Stimulated activated CD4-positive, alpha-beta T cell treated with anti-CD3 and anti-CD28 coated beads, Interleukin-1b, Interleukin-23, amount 100 ng/mL, for 1 hour (primary cell): ENCODE measurements around the gene PDXDC1.
"Not testable (repeated sequence)": the region's sequence is repeated elsewhere in the genome, so short reads cannot be mapped to it uniquely, and the experiment has no call there.

ENCODE experiments used
- DNase-seq, 2 donors: peaks; one replicate each; pipeline ENCODE4 v3.0.0-alpha.2; 2020; ENCODE audit warnings: low read depth in 2 of 2

Gene PDXDC1

GRCh38 chr16:15132719-15133428 lies 158.0 kb downstream of the PDXDC1 start:
- not testable (repeated sequence) for DNase-seq

- DNase-seq, result not testable (repeated sequence)
Measured at GRCh38 chr16:15133554-15133953, 158.7 kb downstream of the PDXDC1 start.

GRCh38 chr16:15134752-15135482 lies 160.1 kb downstream of the PDXDC1 start:
- not testable (repeated sequence) for DNase-seq

GRCh38 chr16:15135483-15136360 lies 160.9 kb downstream of the PDXDC1 start:
- not testable (repeated sequence) for DNase-seq

GRCh38 chr16:15137514-15137913 lies 162.7 kb downstream of the PDXDC1 start:
- not testable (repeated sequence) for DNase-seq

GRCh38 chr16:15140444-15141365 lies 165.9 kb downstream of the PDXDC1 start:
- not testable (repeated sequence) for DNase-seq

- DNase-seq, result no peak
Measured at GRCh38 chr16:15141586-15141985, 166.8 kb downstream of the PDXDC1 start.

- DNase-seq, result not testable (repeated sequence)
Measured at GRCh38 chr16:15142107-15142890, 167.5 kb downstream of the PDXDC1 start.

GRCh38 chr16:15142891-15143600 lies 168.2 kb downstream of the PDXDC1 start:
- not testable (repeated sequence) for DNase-seq

- DNase-seq, result not testable (repeated sequence)
Measured at GRCh38 chr16:15143601-15144091, 168.8 kb downstream of the PDXDC1 start.

- not testable (repeated sequence) for DNase-seq
Measured at GRCh38 chr16:15144092-15144631, 169.3 kb downstream of the PDXDC1 start.

- DNase-seq, result not testable (repeated sequence)
Measured at GRCh38 chr16:15144781-15145417, 170.1 kb downstream of the PDXDC1 start.

GRCh38 chr16:15145418-15146263 lies 170.8 kb downstream of the PDXDC1 start:
- not testable (repeated sequence) for DNase-seq

- DNase-seq, result not testable (repeated sequence)
Measured at GRCh38 chr16:15146264-15146662, 171.4 kb downstream of the PDXDC1 start.

- DNase-seq, result not testable (repeated sequence)
Measured at GRCh38 chr16:15148831-15149230, 174.0 kb downstream of the PDXDC1 start.

- not testable (repeated sequence) for DNase-seq
Measured at GRCh38 chr16:15149260-15149659, 174.4 kb downstream of the PDXDC1 start.

- not testable (repeated sequence) for DNase-seq
Measured at GRCh38 chr16:15154005-15154404, 179.2 kb downstream of the PDXDC1 start.
